Mesenteric fat pad (tissue), 1 donor: ENCODE measurements around the gene PWWP2B. TPM values are rescaled to one million over a fixed set of nuclear protein-coding genes. Genes with fewer than 3 reads are reported as not detected.

Source experiments
- total RNA-seq: library from RNA; stranded (reverse); fragmentation: NEBNext Ultra II Directional; extraction: Animal tissue kit (Norgen Biotek cat#: 25700); gene quantifications from one replicate; pipeline ENCODE4 v1.2.1, GENCODE V29; 2021
- donor health status: DM: yes; HTN: yes; CAD: no.

PWWP2B gene
- total RNA-seq, 1 donor from 2014 or later = 30.4 TPM

Other genes with a start within 250 kb of the PWWP2B start
- 1.8 TPM for gene DPYSL4, start 210.3 kb upstream of the PWWP2B start, total RNA-seq
- 18.3 TPM for gene STK32C, start 89.2 kb upstream of the PWWP2B start, total RNA-seq
- 9.0 TPM for gene LRRC27, start 65.0 kb upstream of the PWWP2B start, total RNA-seq
- 30.5 TPM for gene INPP5A, start 140.6 kb downstream of the PWWP2B start, total RNA-seq